Measurements from ENCODE around the gene OR8B8.

OR8B8 gene

GRCh38 chr11:124445646-124446150, at the start of gene OR8B8:
TSS of gene OR8B8 (minus strand) at chr11:124445696. CDS start at chr11:124441085, 4,611 bp downstream.
- H3K36me3 Mint-ChIP-seq: no peaks in the 10 kb centered on the region
- peaks cover 0 to 1% of the 10 kb centered on the region in 2 donors for H3K9me3 Mint-ChIP-seq
- ATAC-seq (replicated peaks) (no peak), DNase-seq (no peak)
- H3K4me3 Mint-ChIP-seq: no peak within 1 kb of the TSS
- peaks cover 8 to 19% of the 10 kb centered on the region in 2 donors for H3K27me3 Mint-ChIP-seq
- H3K4me1 Mint-ChIP-seq: no peaks in the 10 kb centered on the region
- no peak within 1 kb of the TSS for H3K27ac Mint-ChIP-seq

GRCh38 chr11:124493016-124493655, 47.6 kb upstream of the OR8B8 start:
- DNase-seq (no peak), ATAC-seq (replicated peaks) (no peak)
- Mint-ChIP-seq H3K27me3 (peaks cover 4 to 9% of the 10 kb centered on the region in 2 donors), H3K4me1 (no peaks in the 10 kb centered on the region), H3K4me3 (no peak overlapping the region), H3K36me3 (no peaks in the 10 kb centered on the region), H3K9me3 (peaks cover 0 to 5% of the 10 kb centered on the region in 2 donors), H3K27ac (no peak overlapping the region)

- ATAC-seq (replicated peaks) (no peak), DNase-seq (no peak)
- H3K9me3 Mint-ChIP-seq: peaks cover 4 to 5% of the 10 kb centered on the region in 2 donors
- no peaks in the 10 kb centered on the region for H3K36me3 Mint-ChIP-seq
- H3K4me1 Mint-ChIP-seq: peaks cover 8 to 16% of the 10 kb centered on the region in 2 donors
- no peak overlapping the region for H3K27ac Mint-ChIP-seq
- H3K27me3 Mint-ChIP-seq: peaks cover 32 to 42% of the 10 kb centered on the region in 2 donors
- no peak overlapping the region for H3K4me3 Mint-ChIP-seq
Measured at GRCh38 chr11:124483422-124483821, 37.9 kb upstream of the OR8B8 start.

- Mint-ChIP-seq H3K4me3 (no peak overlapping the region), H3K36me3 (no peaks in the 10 kb centered on the region), H3K9me3 (peaks cover 3 to 5% of the 10 kb centered on the region in 2 donors), H3K27me3 (peaks cover 32 to 42% of the 10 kb centered on the region in 2 donors), H3K4me1 (peaks cover 8 to 16% of the 10 kb centered on the region in 2 donors), H3K27ac (no peak overlapping the region)
- ATAC-seq (replicated peaks) (no peak), DNase-seq (no peak)
Measured at GRCh38 chr11:124482362-124483147, 37.1 kb upstream of the OR8B8 start.

GRCh38 chr11:124481365-124482323, 36.1 kb upstream of the OR8B8 start:
- no peak for DNase-seq
- Mint-ChIP-seq H3K27ac (no peak overlapping the region), H3K4me3 (peak overlapping the region; percentile 60 to 63), H3K9me3 (no peaks in the 10 kb centered on the region), H3K36me3 (no peaks in the 10 kb centered on the region), H3K4me1 (peaks cover 8 to 16% of the 10 kb centered on the region in 2 donors), H3K27me3 (peaks cover 28 to 35% of the 10 kb centered on the region in 2 donors)
- ATAC-seq (replicated peaks): peak; percentile 74 to 80

- ATAC-seq (replicated peaks) (no peak), DNase-seq (no peak)
- H3K4me1 Mint-ChIP-seq: peaks cover 17 to 35% of the 10 kb centered on the region in 2 donors
- H3K27me3 Mint-ChIP-seq: peaks cover 28 to 46% of the 10 kb centered on the region in 2 donors
- H3K27ac Mint-ChIP-seq: no peak overlapping the region
- peaks cover 0 to 3% of the 10 kb centered on the region in 2 donors for H3K9me3 Mint-ChIP-seq
- peaks cover 0 to 2% of the 10 kb centered on the region in 2 donors for H3K36me3 Mint-ChIP-seq
- H3K4me3 Mint-ChIP-seq: no peak overlapping the region
Measured at GRCh38 chr11:124479561-124479960, 34.1 kb upstream of the OR8B8 start.

GRCh38 chr11:124475265-124475664, 29.8 kb upstream of the OR8B8 start:
- H3K9me3 Mint-ChIP-seq: peaks cover 0 to 3% of the 10 kb centered on the region in 2 donors
- DNase-seq (no peak), ATAC-seq (replicated peaks) (peak; percentile 69 to 78)
- H3K27ac Mint-ChIP-seq: no peak overlapping the region
- peaks cover 15 to 23% of the 10 kb centered on the region in 2 donors for H3K27me3 Mint-ChIP-seq
- H3K4me3 Mint-ChIP-seq: peak overlapping the region in 1 of 2 donors; percentile 70
- H3K36me3 Mint-ChIP-seq: peaks cover 0 to 2% of the 10 kb centered on the region in 2 donors
- H3K4me1 Mint-ChIP-seq: peaks cover 12 to 33% of the 10 kb centered on the region in 2 donors

- Mint-ChIP-seq H3K4me1 (peaks cover 12 to 33% of the 10 kb centered on the region in 2 donors), H3K27me3 (peaks cover 16 to 18% of the 10 kb centered on the region in 2 donors), H3K9me3 (peaks cover 0 to 3% of the 10 kb centered on the region in 2 donors), H3K27ac (no peak overlapping the region), H3K36me3 (peaks cover 0 to 2% of the 10 kb centered on the region in 2 donors), H3K4me3 (peak overlapping the region; percentile 64 to 70)
- ATAC-seq (replicated peaks): peak; percentile 59 to 65
- no peak for DNase-seq
Measured at GRCh38 chr11:124474779-124475178, 29.3 kb upstream of the OR8B8 start.

GRCh38 chr11:124474079-124474478, 28.6 kb upstream of the OR8B8 start:
- Mint-ChIP-seq H3K27me3 (peaks cover 9 to 16% of the 10 kb centered on the region in 2 donors), H3K36me3 (peaks cover 0 to 2% of the 10 kb centered on the region in 2 donors), H3K4me1 (peaks cover 12 to 33% of the 10 kb centered on the region in 2 donors), H3K9me3 (peaks cover 0 to 3% of the 10 kb centered on the region in 2 donors), H3K27ac (no peak overlapping the region), H3K4me3 (no peak overlapping the region)
- ATAC-seq (replicated peaks) (peak; percentile 34 to 59), DNase-seq (no peak)

GRCh38 chr11:124473476-124473875, 28.0 kb upstream of the OR8B8 start:
- ATAC-seq (replicated peaks): no peak
- Mint-ChIP-seq H3K4me3 (no peak overlapping the region), H3K27me3 (peaks cover 9 to 16% of the 10 kb centered on the region in 2 donors), H3K36me3 (peaks cover 0 to 2% of the 10 kb centered on the region in 2 donors), H3K27ac (no peak overlapping the region), H3K4me1 (peaks cover 12 to 33% of the 10 kb centered on the region in 2 donors), H3K9me3 (peaks cover 0 to 3% of the 10 kb centered on the region in 2 donors)
- DNase-seq: no peak

GRCh38 chr11:124470561-124471227, 25.2 kb upstream of the OR8B8 start:
- H3K27ac Mint-ChIP-seq: no peak overlapping the region
- H3K4me3 Mint-ChIP-seq: no peak overlapping the region
- peaks cover 0 to 2% of the 10 kb centered on the region in 2 donors for H3K36me3 Mint-ChIP-seq
- peaks cover 12 to 25% of the 10 kb centered on the region in 2 donors for H3K4me1 Mint-ChIP-seq
- DNase-seq (no peak), ATAC-seq (replicated peaks) (no peak)
- H3K9me3 Mint-ChIP-seq: peaks cover 0 to 2% of the 10 kb centered on the region in 2 donors
- peaks cover 9% of the 10 kb centered on the region in 2 donors for H3K27me3 Mint-ChIP-seq

GRCh38 chr11:124467381-124467927, 22.0 kb upstream of the OR8B8 start:
- ATAC-seq (replicated peaks): no peak
- Mint-ChIP-seq H3K9me3 (no peaks in the 10 kb centered on the region), H3K4me3 (no peak overlapping the region)

GRCh38 chr11:124465368-124465767, 19.9 kb upstream of the OR8B8 start:
- Mint-ChIP-seq H3K9me3 (peaks cover 0 to 2% of the 10 kb centered on the region in 2 donors), H3K27me3 (peaks cover 8 to 10% of the 10 kb centered on the region in 2 donors), H3K36me3 (no peaks in the 10 kb centered on the region), H3K4me1 (peaks cover 0 to 2% of the 10 kb centered on the region in 2 donors), H3K4me3 (no peak overlapping the region), H3K27ac (no peak overlapping the region)
- ATAC-seq (replicated peaks) (no peak), DNase-seq (no peak)

More at GRCh38 chr11:124467381-124467927, 22.0 kb upstream of the OR8B8 start:
- no peak overlapping the region for H3K27ac Mint-ChIP-seq
- peaks cover 5 to 17% of the 10 kb centered on the region in 2 donors for H3K27me3 Mint-ChIP-seq
- H3K36me3 Mint-ChIP-seq: no peaks in the 10 kb centered on the region
- no peaks in the 10 kb centered on the region for H3K4me1 Mint-ChIP-seq
- DNase-seq: no peak
